Mesothelial cell of epicardium (in vitro differentiated cells): ENCODE results near the gene CR2. TPM values are rescaled to one million over a fixed set of nuclear protein-coding genes. Genes with fewer than 3 reads are reported as not detected.

Experiments used
- DNase-seq, 2 experiments: peaks; one replicate each; pipeline ENCODE4 v3.0.0; 2021; ENCODE audit warnings: low spot score in 2 of 2; ENCODE audit not compliant: unreplicated experiment in 2 of 2
- H3K27ac Mint-ChIP-seq: 2 replicates; pipeline ENCODE4 v1.8.0; 2021; ENCODE audit warnings: mixed read lengths
- H3K27me3 Mint-ChIP-seq: 2 replicates; pipeline ENCODE4 v1.8.0; 2021; ENCODE audit warnings: low read depth, mixed read lengths
- H3K36me3 Mint-ChIP-seq: 2 replicates; pipeline ENCODE4 v1.8.0; 2021; ENCODE audit warnings: mixed read lengths
- H3K4me1 Mint-ChIP-seq: 2 replicates; pipeline ENCODE4 v1.8.0; 2021; ENCODE audit warnings: mixed read lengths
- H3K4me3 Mint-ChIP-seq: 2 replicates; pipeline ENCODE4 v1.8.0; 2021; ENCODE audit warnings: mild to moderate bottlenecking, moderate library complexity, mixed read lengths
- H3K9me3 Mint-ChIP-seq: 2 replicates; pipeline ENCODE4 v1.8.0; 2021; ENCODE audit warnings: mixed read lengths
- CTCF ChIP-seq: fragments of 200-600 bp; sonication (generic); IDR thresholded peaks from one replicate; pipeline ENCODE4 v1.5.0; 2021; ENCODE audit warnings: antibody characterized with exemption; ENCODE audit not compliant: unreplicated experiment
- total RNA-seq: library from RNA; stranded (reverse); gene quantifications from 3 replicates; pipeline ENCODE4 v1.2.1, GENCODE V29; 2021

The CR2 gene
- total RNA-seq, 1 donor from 2014 or later, result not detected

GRCh38 chr1:207453710-207454045, 450 bp upstream of the CR2 start:
- Mint-ChIP-seq H3K4me3 (peak overlapping the region; percentile 52), H3K36me3 (no peaks in the 10 kb centered on the region), H3K27me3 (peaks cover 46% of the 10 kb centered on the region), H3K4me1 (peaks cover 8% of the 10 kb centered on the region), H3K27ac (no peak overlapping the region), H3K9me3 (no peaks in the 10 kb centered on the region)
- no peak for DNase-seq
- no peak for TF ChIP-seq CTCF

GRCh38 chr1:207455183-207455754, 1.1 kb downstream of the CR2 start:
- DNase-seq, result no peak
- H3K4me1 Mint-ChIP-seq, result peaks cover 8% of the 10 kb centered on the region
- H3K36me3 Mint-ChIP-seq, result no peaks in the 10 kb centered on the region
- no peak for TF ChIP-seq CTCF
- H3K27ac Mint-ChIP-seq, result no peak overlapping the region
- H3K27me3 Mint-ChIP-seq, result peaks cover 39% of the 10 kb centered on the region
- H3K9me3 Mint-ChIP-seq, result no peaks in the 10 kb centered on the region
- peak overlapping the region; percentile 40 for H3K4me3 Mint-ChIP-seq

GRCh38 chr1:207458414-207458813, 4.3 kb downstream of the CR2 start:
- no peaks in the 10 kb centered on the region for H3K36me3 Mint-ChIP-seq
- no peak overlapping the region for H3K27ac Mint-ChIP-seq
- H3K27me3 Mint-ChIP-seq, result peaks cover 33% of the 10 kb centered on the region
- peaks cover 8% of the 10 kb centered on the region for H3K4me1 Mint-ChIP-seq
- no peak overlapping the region for H3K4me3 Mint-ChIP-seq
- H3K9me3 Mint-ChIP-seq, result no peaks in the 10 kb centered on the region
- DNase-seq, result no peak
- no peak for TF ChIP-seq CTCF

GRCh38 chr1:207459008-207459407, 4.9 kb downstream of the CR2 start:
- Mint-ChIP-seq H3K27me3 (peaks cover 38% of the 10 kb centered on the region), H3K9me3 (no peaks in the 10 kb centered on the region), H3K36me3 (no peaks in the 10 kb centered on the region), H3K27ac (no peak overlapping the region), H3K4me3 (no peak overlapping the region), H3K4me1 (peaks cover 5% of the 10 kb centered on the region)
- TF ChIP-seq CTCF, result no peak
- DNase-seq, result no peak

- Mint-ChIP-seq H3K4me1 (no peaks in the 10 kb centered on the region), H3K9me3 (no peaks in the 10 kb centered on the region), H3K4me3 (no peak overlapping the region), H3K27ac (no peak overlapping the region), H3K27me3 (peaks cover 63% of the 10 kb centered on the region), H3K36me3 (no peaks in the 10 kb centered on the region)
- DNase-seq, result no peak
- TF ChIP-seq CTCF, result no peak
These were observed 7.5 kb downstream of the CR2 start for GRCh38 chr1:207461649-207462048.

- H3K4me1 Mint-ChIP-seq, result no peaks in the 10 kb centered on the region
These were observed 8.4 kb downstream of the CR2 start for GRCh38 chr1:207462535-207462934.

More at GRCh38 chr1:207462535-207462934, 8.4 kb downstream of the CR2 start:
- no peaks in the 10 kb centered on the region for H3K9me3 Mint-ChIP-seq
- no peak for DNase-seq
- no peak overlapping the region for H3K27ac Mint-ChIP-seq
- no peak overlapping the region for H3K4me3 Mint-ChIP-seq
- no peaks in the 10 kb centered on the region for H3K36me3 Mint-ChIP-seq
- no peak for TF ChIP-seq CTCF
- peaks cover 72% of the 10 kb centered on the region for H3K27me3 Mint-ChIP-seq
